Activated CD4-positive, alpha-beta T cell treated with anti-CD3 and anti-CD28 coated beads for 4 hours (primary cell): ENCODE measurements around the gene SVBP.

ENCODE experiments used
- DNase-seq, 2 donors: peaks; one replicate each; pipeline ENCODE4 v3.0.0-alpha.2; 2020

The SVBP gene

GRCh38 chr1:42758641-42759040 lies 58.6 kb downstream of the SVBP start:
- DNase-seq: no peak

GRCh38 chr1:42757892-42758275 lies 59.3 kb downstream of the SVBP start:
- no peak for DNase-seq
